ENCODE measurements around the gene KCNIP4.

GRCh38 chr4:21811565-21811964, 137.0 kb downstream of the KCNIP4 start:
- TF ChIP-seq CTCF (optimal IDR thresholded peaks at IDR 0.05 in 1 of 3, IDR thresholded peaks at IDR 0.05 in 1 of 3, conservative IDR thresholded peaks at IDR 0.05 in 1 of 3; ENCODE audit: extremely low read depth in 1 of 3, insufficient read depth in 2 of 3, low read length in 3 of 3) (no peak), EZH2 (IDR thresholded peaks at IDR 0.05; ENCODE audit: low read length) (no peak)

Data from keratinocyte (primary cell).